Measurements from ENCODE around the gene CDK2AP2. TPM values are rescaled to one million over a fixed set of nuclear protein-coding genes. Genes with fewer than 3 reads are reported as not detected.

The CDK2AP2 gene
- total RNA-seq, 1 donor from 2014 or later, result 27.8 TPM

- TF ChIP-seq CTCF (IDR thresholded peaks at IDR 0.05; ENCODE audit: unreplicated experiment), result no peak
- Mint-ChIP-seq H3K9me3 (ENCODE audit: unreplicated experiment) (no peaks in the 10 kb centered on the region), H3K4me3 (ENCODE audit: unreplicated experiment) (no peak overlapping the region), H3K27me3 (ENCODE audit: unreplicated experiment) (peaks cover 12% of the 10 kb centered on the region), H3K4me1 (ENCODE audit: unreplicated experiment) (no peaks in the 10 kb centered on the region), H3K36me3 (ENCODE audit: low read depth, unreplicated experiment) (no peaks in the 10 kb centered on the region), H3K27ac (ENCODE audit: unreplicated experiment) (no peak overlapping the region)
- DNase-seq (ENCODE audit: low spot score), result no peak
Observed at GRCh38 chr11:67524480-67524808, 16.5 kb upstream of the CDK2AP2 start.

GRCh38 chr11:67523556-67524479 lies 15.9 kb upstream of the CDK2AP2 start:
- TF ChIP-seq CTCF (IDR thresholded peaks at IDR 0.05; ENCODE audit: unreplicated experiment), result no peak
- H3K27ac Mint-ChIP-seq (ENCODE audit: unreplicated experiment), result no peak overlapping the region
- H3K9me3 Mint-ChIP-seq (ENCODE audit: unreplicated experiment), result no peaks in the 10 kb centered on the region
- H3K27me3 Mint-ChIP-seq (ENCODE audit: unreplicated experiment), result peaks cover 10% of the 10 kb centered on the region
- H3K4me1 Mint-ChIP-seq (ENCODE audit: unreplicated experiment), result peaks cover 1% of the 10 kb centered on the region
- H3K4me3 Mint-ChIP-seq (ENCODE audit: unreplicated experiment), result no peak overlapping the region
- no peak for DNase-seq (ENCODE audit: low spot score)
- no peaks in the 10 kb centered on the region for H3K36me3 Mint-ChIP-seq (ENCODE audit: low read depth, unreplicated experiment)

- Mint-ChIP-seq H3K27me3 (ENCODE audit: unreplicated experiment) (peaks cover 14% of the 10 kb centered on the region), H3K9me3 (ENCODE audit: unreplicated experiment) (no peaks in the 10 kb centered on the region), H3K4me3 (ENCODE audit: unreplicated experiment) (no peak within 1 kb of the TSS), H3K27ac (ENCODE audit: unreplicated experiment) (no peak within 1 kb of the TSS), H3K36me3 (ENCODE audit: low read depth, unreplicated experiment) (no peaks in the 10 kb centered on the region), H3K4me1 (ENCODE audit: unreplicated experiment) (peaks cover 6% of the 10 kb centered on the region)
- DNase-seq (ENCODE audit: low spot score), result no peak
- no peak for TF ChIP-seq CTCF (IDR thresholded peaks at IDR 0.05; ENCODE audit: unreplicated experiment)
Observed at GRCh38 chr11:67522844-67523555, 15.0 kb upstream of the CDK2AP2 start, which contains the start of gene CABP2. Gene CABP2 (minus strand): TSS chr11:67523446. CDS start chr11:67523326, 120 bp downstream.

DNA sequence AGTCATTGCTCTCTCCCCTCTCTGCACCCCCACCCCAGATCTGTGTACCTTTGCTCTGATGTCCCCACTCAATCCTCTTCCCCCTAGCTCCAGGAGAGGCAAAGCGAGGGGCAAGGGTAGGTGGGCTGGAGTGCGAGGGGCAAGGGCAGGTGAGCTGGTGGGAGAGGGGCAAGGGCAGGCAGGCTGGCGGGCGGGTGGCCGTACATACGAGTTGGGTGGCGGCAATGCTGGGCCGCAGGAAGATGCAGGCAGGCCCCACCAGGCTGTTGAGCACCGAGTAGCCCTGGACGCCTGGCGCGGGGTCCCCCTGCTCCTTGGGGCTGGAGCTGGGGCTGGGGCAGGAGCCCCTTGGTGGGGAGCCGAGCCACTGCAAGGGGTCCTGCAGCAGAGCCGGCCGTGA lies 14.4 kb upstream of the CDK2AP2 start:
- TF ChIP-seq CTCF (IDR thresholded peaks at IDR 0.05; ENCODE audit: unreplicated experiment), result no peak
- no peak overlapping the region for H3K27ac Mint-ChIP-seq (ENCODE audit: unreplicated experiment)
- no peaks in the 10 kb centered on the region for H3K9me3 Mint-ChIP-seq (ENCODE audit: unreplicated experiment)
- H3K27me3 Mint-ChIP-seq (ENCODE audit: unreplicated experiment), result peaks cover 12% of the 10 kb centered on the region
- no peak overlapping the region for H3K4me3 Mint-ChIP-seq (ENCODE audit: unreplicated experiment)
- no peak for DNase-seq (ENCODE audit: low spot score)
- H3K36me3 Mint-ChIP-seq (ENCODE audit: low read depth, unreplicated experiment), result no peaks in the 10 kb centered on the region
- peaks cover 6% of the 10 kb centered on the region for H3K4me1 Mint-ChIP-seq (ENCODE audit: unreplicated experiment)

DNA sequence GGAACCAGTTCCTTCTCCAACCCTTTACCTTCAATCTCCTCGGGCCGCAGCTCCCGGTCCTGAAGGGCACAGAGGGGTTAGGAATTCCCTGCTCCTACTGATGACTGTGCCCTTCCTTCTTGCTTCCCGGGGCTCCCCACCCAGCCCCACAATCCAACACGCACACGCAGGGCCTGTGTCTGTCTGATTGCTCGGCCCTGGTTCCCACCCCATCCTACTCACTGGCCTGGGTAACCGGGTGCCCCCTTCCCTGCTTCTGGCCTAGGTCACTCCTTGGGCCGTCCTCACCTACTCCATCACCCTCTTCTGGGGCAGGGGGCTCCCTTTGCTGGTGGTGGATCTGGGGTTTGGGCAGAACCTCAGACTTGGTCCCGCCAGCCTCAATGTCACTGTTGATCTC lies 14.0 kb upstream of the CDK2AP2 start:
- Mint-ChIP-seq H3K27me3 (ENCODE audit: unreplicated experiment) (peaks cover 11% of the 10 kb centered on the region), H3K27ac (ENCODE audit: unreplicated experiment) (no peak overlapping the region), H3K4me3 (ENCODE audit: unreplicated experiment) (no peak overlapping the region), H3K4me1 (ENCODE audit: unreplicated experiment) (peaks cover 6% of the 10 kb centered on the region), H3K9me3 (ENCODE audit: unreplicated experiment) (no peaks in the 10 kb centered on the region), H3K36me3 (ENCODE audit: low read depth, unreplicated experiment) (no peaks in the 10 kb centered on the region)
- no peak for TF ChIP-seq CTCF (IDR thresholded peaks at IDR 0.05; ENCODE audit: unreplicated experiment)
- DNase-seq (ENCODE audit: low spot score), result no peak

All from endothelial cell (in vitro differentiated cells).